CD4-positive, alpha-beta T cell treated with Interleukin-2 at 100 ng/mL for 4 hours (primary cell): ENCODE data around the gene ADCY2.

Experiments
- DNase-seq: peaks from one replicate; pipeline ENCODE4 v3.0.0-alpha.2; 2020; ENCODE audit warnings: low spot score

ADCY2 gene

GRCh38 chr5:7668161-7668560 is 272.2 kb downstream of the ADCY2 start:
- no peak for DNase-seq

GRCh38 chr5:7668627-7669026 is 272.7 kb downstream of the ADCY2 start:
- DNase-seq = no peak

GRCh38 chr5:7671381-7671993 is 275.5 kb downstream of the ADCY2 start:
- DNase-seq = no peak

- no peak for DNase-seq
Measured at GRCh38 chr5:7673658-7674057, 277.7 kb downstream of the ADCY2 start.

- DNase-seq = no peak
Measured at GRCh38 chr5:7676455-7676854, 280.5 kb downstream of the ADCY2 start.

GRCh38 chr5:7678030-7678429 is 282.1 kb downstream of the ADCY2 start:
- DNase-seq = no peak

- DNase-seq = no peak
Measured at GRCh38 chr5:7679663-7680062, 283.7 kb downstream of the ADCY2 start.

GRCh38 chr5:7680260-7680659 is 284.3 kb downstream of the ADCY2 start:
- DNase-seq = no peak

- no peak for DNase-seq
Measured at GRCh38 chr5:7682379-7682778, 286.4 kb downstream of the ADCY2 start.

GRCh38 chr5:7683753-7684152 is 287.8 kb downstream of the ADCY2 start:
- no peak for DNase-seq

GRCh38 chr5:7684826-7685225 is 288.9 kb downstream of the ADCY2 start:
- no peak for DNase-seq

- no peak for DNase-seq
Measured at GRCh38 chr5:7686794-7687193, 290.9 kb downstream of the ADCY2 start.

- DNase-seq = no peak
Measured at GRCh38 chr5:7690557-7690956, 294.6 kb downstream of the ADCY2 start.

- DNase-seq = no peak
Measured at GRCh38 chr5:7705261-7705660, 309.3 kb downstream of the ADCY2 start.

- no peak for DNase-seq
Measured at GRCh38 chr5:7705736-7706135, 309.8 kb downstream of the ADCY2 start.

- DNase-seq = no peak
Measured at GRCh38 chr5:7706256-7706655, 310.3 kb downstream of the ADCY2 start.

GRCh38 chr5:7714119-7714518 is 318.2 kb downstream of the ADCY2 start:
- no peak for DNase-seq

- DNase-seq = no peak
Measured at GRCh38 chr5:7714697-7715096, 318.8 kb downstream of the ADCY2 start.

- DNase-seq = no peak
Measured at GRCh38 chr5:7717691-7718090, 321.8 kb downstream of the ADCY2 start.

GRCh38 chr5:7728076-7728475 is 332.1 kb downstream of the ADCY2 start:
- DNase-seq = no peak

- no peak for DNase-seq
Measured at GRCh38 chr5:7741415-7742065, 345.6 kb downstream of the ADCY2 start.

- no peak for DNase-seq
Measured at GRCh38 chr5:7742241-7742656, 346.3 kb downstream of the ADCY2 start.

GRCh38 chr5:7745882-7746610 is 350.1 kb downstream of the ADCY2 start:
- peak; percentile 31 for DNase-seq
